SKM-1 treated with dmso at 0.1 percent for 144 hours (cell line): Measurements from ENCODE around the gene BGN.
A peak's percentile ranks its signal among the peaks of the same experiment; 100 is the strongest.

Experiments used
- DNase-seq: peaks from one replicate; lab custom pipeline; 2025; ENCODE audit not compliant: unreplicated experiment; lab: John Stamatoyannopoulos, UW

The BGN gene

DNA sequence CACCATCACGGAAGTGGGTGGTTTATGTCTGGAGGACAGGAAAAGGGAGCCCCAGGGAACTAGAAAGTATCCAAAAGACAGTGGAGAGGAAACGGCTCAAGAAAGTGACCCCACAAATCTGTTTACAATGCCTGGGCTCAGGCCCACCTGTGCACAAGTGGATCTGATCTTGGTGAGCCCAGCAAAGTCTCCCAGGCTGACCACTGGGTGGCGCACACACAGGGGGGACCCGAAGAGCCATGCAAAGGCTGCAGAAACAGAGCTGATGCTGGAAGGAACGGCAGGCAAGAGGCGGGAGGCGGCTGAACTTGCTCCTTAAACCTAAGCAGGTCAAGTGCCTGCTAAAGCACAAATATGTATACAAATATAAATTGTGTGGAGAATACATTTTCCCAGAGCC is 34.0 kb upstream of the BGN start:
- DNase-seq = peak; percentile 4

DNA sequence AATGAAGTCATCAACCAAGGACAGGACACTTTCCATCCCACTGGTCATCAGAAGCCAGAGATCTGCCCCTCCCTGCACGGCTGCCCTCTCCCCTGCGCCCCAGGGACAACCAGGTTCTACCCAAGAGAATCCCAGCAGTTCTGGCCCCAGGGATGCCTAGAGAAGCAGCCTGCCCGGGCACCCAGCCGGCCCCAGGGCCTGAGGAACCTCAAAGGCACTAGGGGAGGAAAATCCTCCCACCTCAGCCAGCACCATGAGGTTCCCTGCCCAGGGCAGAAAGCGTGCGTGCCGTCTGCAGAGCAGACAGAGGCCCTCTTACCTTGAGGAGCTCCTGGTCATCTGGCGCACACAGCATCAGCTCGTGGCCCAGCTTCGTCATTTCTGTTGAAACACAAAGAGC is 32.5 kb upstream of the BGN start:
- no peak for DNase-seq

DNA sequence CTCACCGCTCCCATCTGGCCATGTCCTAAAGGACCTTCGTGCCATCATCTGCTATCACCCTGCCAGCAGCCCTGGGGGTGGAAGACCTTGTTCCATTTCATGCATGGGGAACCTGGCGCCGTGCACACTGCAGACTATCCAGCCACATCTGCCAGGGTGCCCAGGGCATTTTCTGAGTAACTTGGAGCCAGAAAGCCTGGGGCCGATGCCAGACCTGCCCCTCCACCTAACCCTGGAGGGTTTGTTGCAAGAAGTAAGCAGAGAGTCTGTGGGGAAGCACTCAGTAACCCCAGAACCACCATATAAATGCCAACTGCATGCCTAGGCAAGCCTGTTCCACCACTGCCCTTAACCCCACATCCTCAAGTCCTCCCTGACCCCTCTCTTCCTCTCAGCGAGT is 31.7 kb upstream of the BGN start:
- DNase-seq = no peak

DNA sequence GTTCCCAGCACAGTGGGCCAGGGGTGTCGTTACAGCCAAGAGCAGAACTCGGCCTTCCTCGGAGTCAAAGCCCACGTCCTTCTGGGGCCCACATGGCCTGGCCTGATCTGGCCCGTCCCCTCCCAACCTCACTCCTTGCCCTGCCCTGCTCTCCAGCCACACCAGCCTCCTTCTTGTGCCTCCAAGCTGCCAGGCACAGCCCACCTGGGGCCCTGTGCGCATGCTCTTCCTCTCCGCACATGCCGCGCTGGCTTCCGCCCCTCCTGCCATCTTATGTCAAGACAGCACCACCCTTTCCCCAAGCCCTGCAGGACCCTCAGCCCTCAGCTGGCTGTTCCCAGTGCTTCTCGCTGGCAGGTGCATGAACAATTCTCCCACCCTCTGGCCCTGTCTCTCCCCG is 31.2 kb upstream of the BGN start:
- no peak for DNase-seq

DNA sequence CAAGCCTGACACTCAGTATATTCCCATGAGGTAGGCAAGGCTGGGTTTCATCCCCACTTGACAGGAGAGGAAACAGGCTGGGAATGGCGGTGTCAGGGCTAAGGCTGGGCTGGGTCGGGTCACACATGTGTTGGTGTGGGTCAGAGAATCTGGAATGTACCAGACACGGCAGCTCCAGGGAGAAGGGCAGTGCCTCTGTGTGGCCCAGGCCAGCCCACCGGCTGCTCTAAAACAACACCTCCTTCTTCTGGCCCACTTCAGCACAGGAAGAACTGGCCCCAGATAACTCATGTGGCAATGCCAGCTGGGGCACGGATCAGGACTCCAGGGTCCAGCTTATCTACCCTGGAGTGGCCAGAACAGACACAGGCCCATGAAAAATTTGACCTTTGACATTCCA is 30.7 kb upstream of the BGN start:
- no peak for DNase-seq

DNA sequence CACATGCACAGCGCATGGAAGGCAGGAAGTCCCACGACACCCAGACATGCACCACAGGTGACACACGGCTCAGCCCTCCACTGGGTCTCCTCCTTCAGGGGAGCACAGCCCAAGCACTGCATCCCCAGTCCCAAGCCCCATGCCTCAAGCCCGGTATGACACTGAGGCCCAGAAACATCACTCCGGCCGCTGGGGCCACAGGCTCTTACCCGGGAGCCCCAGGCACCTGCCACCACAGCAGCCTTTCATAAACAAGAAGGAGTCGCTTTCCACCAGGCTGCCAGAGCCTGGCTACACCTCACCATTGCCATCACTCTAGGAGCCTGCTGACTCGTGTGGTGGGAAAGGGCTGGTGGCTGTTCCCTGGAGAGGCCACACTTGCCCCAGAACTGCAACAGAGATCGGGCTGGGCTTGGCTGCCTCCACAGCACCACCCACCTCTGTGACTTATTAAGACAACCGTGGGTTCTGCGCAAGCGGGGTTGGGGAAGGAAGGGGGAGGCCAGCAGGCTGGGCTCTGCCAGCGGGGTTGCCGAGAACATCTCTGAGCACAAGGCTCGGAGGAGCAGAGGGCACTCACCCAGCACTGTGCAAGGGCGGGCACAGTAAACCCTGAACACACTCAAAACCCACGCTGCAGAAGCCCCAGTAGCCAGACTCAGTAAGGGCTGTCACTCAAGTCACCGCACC is 28.9 kb upstream of the BGN start:
- DNase-seq = no peak

DNA sequence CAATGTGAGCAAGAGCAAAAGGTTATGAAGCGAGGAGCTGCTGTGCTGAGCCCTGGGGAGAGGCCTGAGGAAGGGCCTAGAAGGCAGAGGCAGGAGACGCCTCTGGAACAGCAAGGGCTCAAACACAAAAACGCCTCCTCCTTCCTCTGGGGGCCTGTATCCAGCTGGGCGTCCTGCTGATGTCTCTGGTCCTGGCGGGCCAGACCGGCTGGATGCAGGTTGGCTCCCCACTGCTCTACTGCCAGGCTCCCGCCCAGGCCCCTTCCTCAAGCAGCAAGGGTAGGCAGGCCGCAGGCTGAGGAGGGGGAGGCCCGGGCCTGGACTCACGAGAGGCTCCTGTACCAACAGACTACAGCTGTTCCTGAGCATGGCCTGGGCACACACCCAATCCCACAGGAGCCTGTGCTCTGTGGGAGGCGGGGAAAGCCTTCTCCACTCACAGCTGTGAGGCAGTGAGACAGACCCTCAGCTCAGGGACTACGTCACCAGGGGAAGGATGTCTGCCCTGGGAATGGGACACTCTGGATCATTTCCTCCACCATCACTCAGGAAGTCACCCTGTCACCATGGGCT is 26.7 kb upstream of the BGN start:
- DNase-seq = no peak

DNA sequence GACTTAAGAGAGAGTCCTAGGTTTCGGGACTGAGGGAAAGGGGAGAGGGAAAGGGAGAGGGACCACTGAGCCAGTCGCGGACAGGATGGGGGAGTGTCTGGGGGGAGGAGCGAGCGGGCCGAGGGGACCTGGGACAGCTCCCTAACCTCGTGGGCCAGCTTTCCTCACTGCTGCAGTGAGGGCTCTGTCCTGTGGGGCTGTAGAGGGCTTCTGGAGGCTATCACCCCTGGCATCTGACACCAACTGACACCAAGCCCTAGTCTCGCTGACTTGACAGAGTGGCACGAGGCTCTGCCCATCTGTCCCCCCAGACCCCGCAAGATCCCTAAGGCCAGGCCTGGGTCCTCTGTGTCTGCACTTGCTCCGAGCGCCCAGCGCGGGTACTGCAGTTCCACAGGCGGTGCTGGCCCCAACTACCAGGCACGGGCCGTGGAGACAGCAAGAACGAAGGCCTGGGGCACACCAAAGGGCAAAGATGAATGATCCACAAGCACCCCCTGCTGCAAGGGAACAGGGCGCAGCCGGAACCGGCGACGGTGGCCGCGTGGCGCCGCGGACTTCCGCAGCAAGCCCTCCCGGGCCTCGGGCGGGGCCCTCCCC is 24.9 kb upstream of the BGN start:
- DNase-seq = no peak

DNA sequence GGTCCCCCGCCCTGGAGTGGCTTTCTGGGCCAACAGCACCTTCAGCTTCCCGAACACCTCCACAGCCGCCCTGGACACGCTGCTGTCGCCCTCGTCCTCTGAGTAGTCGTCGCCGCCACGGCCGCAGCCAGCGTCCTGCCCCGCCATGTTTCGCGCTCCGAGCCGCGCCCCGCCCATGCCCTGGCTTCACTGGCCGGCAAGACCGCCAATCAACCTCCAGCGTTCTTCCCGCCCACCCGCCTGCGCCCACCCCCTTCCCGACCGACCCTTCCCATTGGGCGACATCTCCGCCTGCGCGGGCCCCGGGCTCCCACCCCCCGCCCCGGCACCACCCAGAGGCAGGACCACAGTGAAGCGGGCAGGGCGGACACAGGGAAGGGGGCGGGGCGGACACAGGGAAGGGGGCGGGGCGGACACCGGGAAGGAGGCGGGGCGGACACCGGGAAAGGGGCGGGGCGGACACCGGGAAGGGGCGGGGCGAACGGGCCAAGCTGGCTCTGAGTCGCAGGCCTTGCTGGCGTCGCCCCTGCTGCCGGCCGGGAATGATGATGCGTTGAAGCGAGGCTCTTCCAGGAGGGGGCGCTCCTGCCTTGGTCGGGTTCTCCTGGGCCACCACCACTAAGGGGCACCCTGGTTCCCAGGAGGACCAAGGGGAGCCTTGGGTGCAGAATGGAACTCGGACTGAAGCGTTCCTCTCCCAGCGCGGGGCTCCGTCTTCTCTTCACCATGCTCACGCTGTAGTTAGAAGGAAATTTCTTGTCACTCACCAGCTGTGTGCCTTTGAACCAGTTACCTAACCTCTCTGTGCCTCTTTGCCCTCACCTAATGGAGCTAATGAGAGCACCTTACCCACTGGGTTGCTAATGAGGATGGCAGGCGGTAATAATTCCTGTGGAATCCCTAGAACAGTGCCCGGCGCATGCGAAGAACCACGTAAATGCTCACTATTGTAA is 24.1 kb upstream of the BGN start, which contains the start of gene HAUS7:
Gene HAUS7, minus strand, starts transcription at position 166 of the 953 bp plus-strand sequence. Its CDS starts 19 bp downstream, at position 147.
- DNase-seq = peak; percentile 68

DNA sequence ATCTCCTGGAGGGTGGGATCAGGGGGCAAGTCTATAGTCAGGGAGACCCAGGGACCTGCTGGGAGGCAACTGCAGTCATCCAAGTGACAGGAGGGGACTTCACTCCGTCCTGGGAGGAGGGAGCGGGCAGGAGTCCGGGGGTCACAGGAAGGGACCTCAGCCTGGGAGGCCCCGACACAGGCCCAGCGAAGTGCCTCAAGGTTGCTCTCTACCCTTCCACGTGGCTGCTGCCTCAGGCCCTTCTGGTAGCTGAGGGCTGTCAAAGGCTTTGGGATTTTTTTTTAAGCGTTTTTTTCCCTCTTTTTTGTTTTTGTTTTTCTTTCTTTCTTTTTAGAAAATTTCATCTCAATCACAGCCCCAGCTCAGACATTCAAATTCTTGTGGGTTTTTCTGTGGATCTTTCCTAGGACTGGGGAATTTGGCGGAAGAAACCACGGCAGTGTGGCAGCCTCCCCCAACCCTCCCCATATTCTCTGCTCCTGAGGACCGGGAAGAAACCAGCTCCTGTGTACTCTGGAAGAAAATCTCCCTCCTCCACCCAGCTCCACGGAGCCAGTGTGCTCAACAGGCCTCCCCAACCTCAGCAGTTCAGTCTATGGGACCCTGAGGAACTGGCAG is 23.0 kb upstream of the BGN start:
- DNase-seq = no peak

DNA sequence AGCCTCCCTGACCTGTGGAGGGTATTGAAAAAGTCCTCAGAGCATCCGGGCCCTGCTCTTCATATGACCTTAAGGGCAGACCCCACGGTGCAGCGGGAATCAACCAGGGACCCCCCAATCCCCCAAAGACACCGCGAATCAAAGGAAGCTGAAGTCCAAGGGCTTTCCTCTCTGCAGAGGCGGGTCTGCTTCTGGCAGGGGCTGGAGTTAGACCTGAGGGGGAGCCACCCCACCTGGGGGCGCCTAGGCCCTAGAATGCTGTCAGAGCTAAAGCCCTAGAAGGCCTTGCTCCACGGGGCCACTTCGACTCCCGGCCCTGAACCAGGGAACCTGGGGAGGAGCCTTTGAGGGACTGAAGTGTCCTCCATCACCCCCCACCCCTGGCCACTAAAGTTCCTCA is 21.7 kb upstream of the BGN start:
- no peak for DNase-seq

DNA sequence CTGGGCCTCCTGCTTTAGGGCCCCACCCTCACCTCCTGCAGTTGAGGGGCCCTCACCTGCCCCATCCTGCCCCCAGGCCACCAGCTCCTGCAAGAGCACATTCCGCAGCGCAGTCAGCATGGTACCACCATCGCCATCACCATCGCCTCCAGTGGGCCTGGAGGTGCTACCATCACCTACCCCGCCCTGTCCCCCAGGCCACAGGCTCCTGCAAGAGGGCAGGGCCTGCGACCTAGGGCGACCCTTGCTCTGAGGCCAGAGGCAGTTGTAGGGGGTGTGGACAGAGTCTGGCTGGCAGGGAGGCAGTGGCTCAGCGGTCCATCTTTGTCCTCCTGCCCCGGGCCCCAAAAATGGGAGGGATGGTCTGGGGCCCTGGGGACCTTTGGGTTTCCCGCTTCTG is 20.5 kb upstream of the BGN start:
- DNase-seq = no peak

DNA sequence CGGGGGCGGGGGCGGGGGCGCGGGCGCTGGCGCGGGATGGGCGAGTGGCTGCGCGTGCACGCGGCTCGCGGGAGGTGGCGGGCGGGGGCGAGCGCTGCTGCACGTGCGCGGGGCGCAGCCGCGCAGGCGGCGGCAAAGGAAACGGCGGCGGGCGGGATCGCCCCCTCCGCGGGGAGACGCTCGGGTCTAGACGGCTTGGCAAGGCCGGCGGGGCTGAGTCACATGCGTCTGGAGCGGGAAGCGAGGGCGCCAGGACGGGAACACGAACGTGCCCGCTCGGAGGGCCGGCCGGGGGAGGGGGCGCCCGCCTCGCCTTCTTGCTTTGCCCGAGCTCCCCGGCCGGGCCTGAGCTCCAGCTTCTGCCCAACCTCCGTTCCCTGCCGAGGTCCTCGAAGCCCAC is 20.1 kb upstream of the BGN start:
- DNase-seq = no peak

DNA sequence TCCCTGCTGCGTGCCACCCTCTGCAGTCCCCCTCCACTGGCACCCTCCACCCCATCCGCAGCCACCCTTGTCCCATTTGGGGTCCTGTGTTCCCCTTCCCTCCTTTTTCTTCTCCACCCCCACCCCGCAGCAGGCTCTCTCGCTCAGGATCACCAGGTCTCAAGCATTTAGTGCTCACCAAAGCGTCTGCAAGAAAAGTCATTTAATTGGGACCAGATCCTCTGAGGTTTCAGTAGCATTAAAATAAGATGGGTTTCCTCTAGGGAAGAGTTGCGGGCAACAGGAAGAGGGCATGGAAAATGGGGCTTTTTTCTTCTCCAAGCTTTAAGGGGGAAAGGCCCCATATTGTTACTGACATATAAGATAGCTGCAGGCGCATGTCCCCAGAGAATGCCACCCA is 19.5 kb upstream of the BGN start:
- no peak for DNase-seq

DNA sequence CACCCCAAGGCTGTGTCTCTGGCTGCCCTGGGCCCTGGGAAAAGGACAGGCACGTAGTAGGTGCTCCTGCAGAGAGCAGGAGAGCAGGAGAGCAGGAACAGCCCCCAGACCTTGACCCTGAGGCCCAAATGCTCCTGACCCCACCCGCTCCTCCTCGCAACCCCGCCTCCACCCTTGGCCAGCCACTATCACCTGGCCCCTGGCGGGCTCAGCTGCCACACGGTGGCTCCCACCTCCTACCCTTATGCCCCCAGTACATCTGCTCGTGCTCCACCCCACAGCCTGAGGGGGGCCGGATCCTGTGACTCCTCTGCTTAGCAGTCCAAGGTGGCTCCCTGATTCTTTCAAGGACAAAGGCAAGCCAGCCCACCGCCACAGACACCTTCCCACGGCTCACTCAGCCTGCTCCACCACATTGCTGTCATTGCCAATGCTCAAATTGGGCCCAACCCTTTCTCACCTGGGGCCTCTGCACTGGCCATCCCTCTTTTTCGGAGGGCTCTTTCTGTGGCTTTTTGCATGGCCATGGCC is 19.0 kb upstream of the BGN start:
- no peak for DNase-seq

DNA sequence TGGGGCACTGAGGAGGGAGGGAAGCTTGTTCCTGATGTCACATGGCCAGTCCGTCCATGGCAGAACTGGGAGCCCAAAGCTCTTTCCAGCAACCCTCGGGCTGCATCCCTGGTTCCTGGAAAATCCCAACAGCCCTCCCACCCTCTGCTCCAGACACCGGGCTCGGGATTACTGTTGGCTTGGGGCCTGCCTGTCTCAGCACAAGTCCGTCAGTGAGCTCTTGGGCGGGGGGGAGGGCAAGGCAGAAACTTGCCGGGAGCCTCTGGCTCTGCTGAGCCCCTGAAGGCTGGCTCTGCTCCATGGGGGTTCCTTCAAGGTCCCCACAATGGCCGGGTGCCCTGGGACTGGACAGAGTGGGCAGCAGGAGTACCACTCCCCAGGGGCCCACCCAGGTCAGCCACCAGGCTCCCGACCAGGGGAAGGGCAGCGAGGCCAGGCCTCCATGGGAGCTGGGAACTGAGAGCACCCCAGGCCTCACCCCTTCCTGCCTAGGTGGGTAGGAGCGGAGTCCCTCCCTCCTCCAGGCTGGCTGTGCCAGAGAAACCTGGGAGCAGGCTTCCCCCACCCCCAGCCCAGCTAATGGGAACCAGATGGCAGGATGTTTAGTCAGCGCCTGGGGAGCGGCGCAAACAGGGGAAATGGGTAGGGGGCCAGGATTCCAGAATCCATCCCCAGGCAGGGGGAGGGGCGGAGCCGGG is 18.0 kb upstream of the BGN start:
- DNase-seq = no peak

DNA sequence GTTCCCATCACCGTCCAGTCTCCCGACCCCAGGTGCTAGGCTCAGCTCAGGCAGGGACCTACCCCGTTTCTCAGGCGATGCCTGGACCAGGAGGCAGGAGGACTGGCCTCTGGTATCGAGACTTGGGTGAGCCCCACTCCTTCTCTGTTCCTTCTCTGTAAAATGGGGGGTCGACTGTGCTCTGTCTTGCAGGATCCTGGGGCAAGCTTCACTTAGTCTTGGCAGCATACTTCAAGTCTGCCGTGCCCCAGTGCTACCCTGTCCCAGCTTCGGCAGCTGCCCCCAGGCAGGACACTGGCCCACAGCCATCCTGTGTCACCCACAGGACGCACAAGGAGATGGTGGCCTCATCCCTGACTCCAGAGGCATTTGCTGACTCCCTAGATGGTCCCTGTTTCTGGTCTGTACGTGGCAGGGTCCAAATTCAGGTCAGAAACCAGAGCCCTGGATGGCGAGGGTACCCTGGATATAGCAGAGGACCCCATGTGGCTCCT is 17.4 kb upstream of the BGN start:
- DNase-seq = no peak

DNA sequence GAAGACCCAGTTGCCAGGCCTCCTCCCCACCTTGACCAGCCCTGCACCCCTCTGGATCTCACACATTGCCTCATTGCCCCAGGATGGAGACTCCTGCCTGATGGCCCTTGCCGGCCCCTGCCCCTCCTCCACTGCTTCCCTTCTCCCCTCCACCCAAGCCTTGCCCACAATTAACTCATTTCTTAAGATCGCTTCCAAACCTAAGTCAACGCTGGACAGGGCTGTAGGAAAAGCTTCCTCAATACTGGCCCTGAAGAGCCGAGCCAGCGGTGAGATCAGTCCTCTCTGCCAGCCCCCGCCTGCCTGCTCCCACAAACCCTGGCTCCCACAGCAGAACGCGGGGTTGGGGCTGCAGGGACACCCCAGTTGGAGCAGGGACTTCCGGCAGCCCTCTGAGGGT is 16.9 kb upstream of the BGN start:
- DNase-seq = no peak

DNA sequence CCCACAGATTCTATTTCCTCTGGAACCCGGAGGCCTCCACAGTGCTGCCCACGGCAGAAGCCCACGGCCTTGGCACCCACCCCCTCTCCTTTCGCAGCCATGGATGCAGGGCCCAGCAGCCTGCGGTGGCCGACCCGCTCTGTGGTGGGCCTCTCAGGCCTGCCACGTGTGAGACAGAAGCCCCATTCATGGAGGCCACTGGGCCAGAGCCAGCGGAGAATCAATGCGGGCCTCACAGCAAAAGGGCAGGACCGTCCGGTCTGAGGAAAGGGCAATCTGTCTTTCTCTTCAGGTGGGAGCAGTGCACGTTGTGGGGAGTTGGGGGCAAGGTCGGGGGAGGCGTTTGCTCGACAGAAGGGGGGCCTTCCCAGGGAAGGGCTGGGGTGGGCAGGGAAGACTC is 16.0 kb upstream of the BGN start:
- DNase-seq = no peak

DNA sequence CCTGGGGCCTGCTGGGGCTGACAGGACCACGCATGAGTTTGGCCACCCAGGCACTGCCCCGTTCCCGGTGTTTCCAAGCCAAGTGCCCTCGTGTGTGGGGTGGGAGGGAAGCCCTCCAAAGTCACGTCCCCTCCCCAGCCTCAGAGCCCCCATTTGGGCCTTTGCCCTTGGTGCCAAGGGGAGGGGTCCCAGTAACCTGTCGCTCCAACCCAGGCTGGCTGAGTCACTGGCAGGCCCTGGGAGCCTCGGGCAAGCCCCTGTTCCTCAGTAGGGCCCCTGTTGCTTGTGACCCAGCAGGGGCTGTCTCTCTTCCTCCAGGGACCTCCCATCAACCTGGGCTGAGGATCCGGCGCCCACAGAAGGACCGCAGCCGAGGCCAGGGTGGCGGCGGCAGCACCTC is 13.7 kb upstream of the BGN start:
- DNase-seq = no peak
